CD4-positive, alpha-beta T cell treated with Interferon alpha-2 for 1 hour (primary cell): ENCODE data around the gene OCRL.

ENCODE experiments used
- DNase-seq, 2 donors: peaks; one replicate each; pipeline ENCODE4 v3.0.0-alpha.2; 2020 to 2022

The OCRL gene

GRCh38 chrX:129638917-129639316 is 98.9 kb downstream of the OCRL start:
- no peak for DNase-seq

DNA sequence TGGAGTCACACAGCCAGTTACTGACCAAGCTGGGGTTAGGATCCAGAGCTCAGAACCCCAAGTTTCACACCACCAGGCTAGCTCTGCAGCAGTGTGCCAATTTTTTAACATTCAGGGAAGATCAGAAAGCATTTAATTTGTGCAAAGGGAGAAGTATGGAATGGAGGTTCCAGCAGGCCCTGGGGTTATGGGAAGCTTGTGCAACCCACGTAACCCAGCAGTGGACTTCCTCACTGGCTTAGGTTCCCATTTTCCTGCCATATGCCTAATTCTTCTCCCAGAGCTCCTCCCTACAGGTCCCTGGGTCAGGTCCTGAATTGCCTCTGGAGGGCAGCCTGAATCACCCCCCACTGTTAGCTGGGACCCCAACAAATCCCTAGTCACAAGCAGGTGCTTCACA is 100.7 kb downstream of the OCRL start:
- DNase-seq = no peak

GRCh38 chrX:129641469-129641868 is 101.4 kb downstream of the OCRL start:
- no peak for DNase-seq

GRCh38 chrX:129641941-129642340 is 101.9 kb downstream of the OCRL start:
- DNase-seq = no peak
